A549 (cell line): ENCODE data around the gene PACS1. TPM values are rescaled to one million over a fixed set of nuclear protein-coding genes. Genes with fewer than 3 reads are reported as not detected.

ENCODE experiments used
- ATAC-seq, 2 experiments: fragments of 200-7000 bp in 1 of 2; fragments of >200 bp in 1 of 2; cut with Nextera tagmentation in 1 of 2; cut with Tn5 transposase in 1 of 2; 3 replicates each; pipeline versions ENCODE4 v1.8.0 to v1.9.1; 2018 to 2020; ENCODE audit warnings: mild to moderate bottlenecking in 1 of 2, moderate library complexity in 1 of 2
- CTCF ChIA-PET: fragments of 300-600 bp; sonication (Branson Sonifier 250); formaldehyde crosslinking; extraction: SDS; loops from one replicate; lab custom pipeline; 2021; ENCODE audit warnings: antibody characterized with exemption, inconsistent platforms; lab: Yijun Ruan, JAX
- POLR2A ChIA-PET: fragments of 350-600 bp; formaldehyde crosslinking; extraction: SDS; loops from one replicate; lab custom pipeline; 2021; ENCODE audit warnings: antibody characterized with exemption, inconsistent platforms; lab: Yijun Ruan, JAX
- DNase-seq, 2 experiments: peaks; one replicate each; pipeline versions ENCODE4 v3.0.0 to v3.0.0-alpha.2; 2011 to 2016; ENCODE audit warnings: low read depth in 1 of 2, low spot score in 1 of 2
- FAIRE-seq: peaks from 2 replicates; lab custom pipeline; 2011; peaks lifted over from hg19 to GRCh38; lab: Jason Lieb, UNC
- H3K27ac ChIP-seq, 2 experiments: fragments of >200 bp; sonication (Bioruptor Twin); formaldehyde crosslinking; 3 replicates each; pipeline ENCODE4 v1.5.1; 2016 to 2017
- H3K4me1 ChIP-seq: fragments of >200 bp; sonication (Bioruptor Twin); formaldehyde crosslinking; 3 replicates; pipeline ENCODE4 v1.6.1; 2016
- H3K4me2 ChIP-seq: fragments of >200 bp; sonication (Bioruptor Twin); formaldehyde crosslinking; 3 replicates; pipeline ENCODE4 v1.6.1; 2016
- H3K4me3 ChIP-seq: fragments of >200 bp; sonication (Bioruptor Twin); formaldehyde crosslinking; 3 replicates; pipeline ENCODE4 v1.5.1; 2016
- H3K9me3 ChIP-seq: fragments of >200 bp; sonication (Bioruptor Twin); formaldehyde crosslinking; 3 replicates; pipeline ENCODE4 v1.6.1; 2016
- BCL3 ChIP-seq: fragments of >200 bp; sonication (Bioruptor Twin); formaldehyde crosslinking; IDR thresholded peaks from 3 replicates; pipeline ENCODE4 v1.6.1; 2016
- CBX2 ChIP-seq: fragments of 200-600 bp; sonication (generic); IDR thresholded peaks from 2 replicates; pipeline ENCODE4 v1.6.1; 2016; ENCODE audit warnings: low read depth, mild to moderate bottlenecking, borderline replicate concordance
- EHMT2 ChIP-seq: fragments of 200-600 bp; sonication (generic); IDR thresholded peaks from 2 replicates; pipeline ENCODE4 v1.6.1; 2016; ENCODE audit warnings: antibody characterized with exemption, low read depth, mild to moderate bottlenecking, moderate library complexity
- EP300 ChIP-seq, 2 experiments: fragments of >200 bp; sonication (Bioruptor Twin); formaldehyde crosslinking; IDR thresholded peaks; 2 replicates in 1 of 2; 3 replicates in 1 of 2; pipeline ENCODE4 v1.6.1; 2016 to 2017
- FOSB ChIP-seq: fragments of 250-450 bp; sonication (Bioruptor Pico); IDR thresholded peaks from 2 replicates; pipeline ENCODE4 v1.5.0; 2020; ENCODE audit warnings: mild to moderate bottlenecking, moderate library complexity
- FOSL2 ChIP-seq, 2 experiments: fragments of 450-650 bp in 1 of 2; fragments of >200 bp in 1 of 2; sonication (Bioruptor Twin) in 1 of 2; formaldehyde crosslinking; IDR thresholded peaks; 2 replicates each; pipeline versions ENCODE4 v1.5.0 to v1.6.1; 2016 to 2020; ENCODE audit warnings: mild to moderate bottlenecking in 1 of 2, moderate library complexity in 1 of 2
- HDAC2 ChIP-seq: fragments of 200-600 bp; sonication (generic); IDR thresholded peaks from 2 replicates; pipeline ENCODE4 v1.6.1; 2016
- HES2 ChIP-seq: fragments of >200 bp; sonication (Bioruptor Twin); formaldehyde crosslinking; IDR thresholded peaks from 2 replicates; pipeline ENCODE4 v1.6.1; 2016
- HOXA7 ChIP-seq: fragments of 250-450 bp; sonication (Bioruptor Pico); IDR thresholded peaks from 2 replicates; pipeline ENCODE4 v1.5.0; 2020; ENCODE audit warnings: mild to moderate bottlenecking, moderate library complexity
- HOXB5 ChIP-seq: fragments of 250-450 bp; sonication (Bioruptor Pico); IDR thresholded peaks from 2 replicates; pipeline ENCODE4 v1.5.0; 2020; ENCODE audit warnings: mild to moderate bottlenecking, moderate library complexity
- JUNB ChIP-seq: fragments of >200 bp; sonication (Bioruptor Twin); formaldehyde crosslinking; IDR thresholded peaks from 2 replicates; pipeline ENCODE4 v1.6.1; 2016
- KDM1A ChIP-seq: fragments of 200-600 bp; sonication (generic); IDR thresholded peaks from 2 replicates; pipeline ENCODE4 v1.6.1; 2016; ENCODE audit warnings: low read depth, mild to moderate bottlenecking
- KDM5A ChIP-seq: fragments of 200-600 bp; sonication (generic); IDR thresholded peaks from 2 replicates; pipeline ENCODE4 v1.6.1; 2016; ENCODE audit warnings: antibody characterized with exemption, mild to moderate bottlenecking
- MYC ChIP-seq: IDR thresholded peaks from 2 replicates; pipeline ENCODE4 v1.6.1; 2012; ENCODE audit warnings: mild to moderate bottlenecking, inconsistent platforms, low read length, improper control_type of control experiment, borderline replicate concordance
- NFE2L2 ChIP-seq: fragments of 150-350 bp; conservative IDR thresholded peaks from 2 replicates; pipeline ENCODE4 v1.6.1; 2014; ENCODE audit warnings: low read length
- NR3C1 ChIP-seq: fragments of >200 bp; sonication (Bioruptor Twin); formaldehyde crosslinking; IDR thresholded peaks from 3 replicates; pipeline ENCODE4 v1.6.1; 2017
- PHF8 ChIP-seq: fragments of 200-600 bp; sonication (generic); IDR thresholded peaks from 2 replicates; pipeline ENCODE4 v1.6.1; 2016; ENCODE audit warnings: low read depth, mild to moderate bottlenecking, antibody characterized with exemption, moderate library complexity, borderline replicate concordance
- POLR2A ChIP-seq: IDR thresholded peaks from 2 replicates; pipeline ENCODE4 v1.6.1; 2012; ENCODE audit warnings: mild to moderate bottlenecking, low read length
- POLR2AphosphoS2 ChIP-seq: conservative IDR thresholded peaks from 2 replicates; pipeline ENCODE4 v1.6.1; 2012; ENCODE audit warnings: low read length, improper control_type of control experiment, inconsistent platforms
- RAD21 ChIP-seq, 2 experiments: fragments of >200 bp in 1 of 2; sonication (Bioruptor Twin) in 1 of 2; formaldehyde crosslinking in 1 of 2; IDR thresholded peaks in 1 of 2; conservative IDR thresholded peaks in 1 of 2; 2 replicates in 1 of 2; 3 replicates in 1 of 2; pipeline ENCODE4 v1.6.1; 2012 to 2018; ENCODE audit warnings: inconsistent platforms in 1 of 2
- RARB ChIP-seq: fragments of 250-450 bp; sonication (Bioruptor Pico); IDR thresholded peaks from 2 replicates; pipeline ENCODE4 v1.8.0; 2021; ENCODE audit warnings: mild to moderate bottlenecking, moderate library complexity
- RCOR1 ChIP-seq: fragments of 150-350 bp; IDR thresholded peaks from 2 replicates; pipeline ENCODE4 v1.6.1; 2014; ENCODE audit warnings: antibody characterized with exemption, low read length, low read depth
- RFX5 ChIP-seq: fragments of 450-650 bp; IDR thresholded peaks from 2 replicates; pipeline ENCODE4 v1.7.1; 2014; ENCODE audit warnings: antibody characterized with exemption, mild to moderate bottlenecking, moderate library complexity
- RNF2 ChIP-seq: fragments of 200-600 bp; sonication (generic); IDR thresholded peaks from 2 replicates; pipeline ENCODE4 v1.6.1; 2016; ENCODE audit warnings: low read depth, mild to moderate bottlenecking, antibody characterized with exemption, moderate library complexity, borderline replicate concordance
- TFCP2L1 ChIP-seq: fragments of 250-450 bp; sonication (Bioruptor Pico); IDR thresholded peaks from 2 replicates; pipeline ENCODE4 v1.5.0; 2021; ENCODE audit warnings: mild to moderate bottlenecking
- WGBS: methylation state at CpG from one replicate; pipeline ENCODE4 v1.1.6; 2017; ENCODE audit errors: missing lambda C conversion rate; 5-methylcytosine and 5-hydroxymethylcytosine counted together
- polyA plus RNA-seq, 4 experiments: library from polyadenylated mRNA; depleted of rRNA in 3 of 4; stranded (reverse); fragments of >200 nt; fragmentation: RNase III in 1 of 4; extraction: RNeasy Plus Mini Kit Qiagen cat#74134 plus additional on column Dnase treatment in 1 of 4; gene quantifications; 2 replicates in 3 of 4; 3 replicates in 1 of 4; pipeline ENCODE4 v1.2.3, GENCODE V29; 2011 to 2017
- TF ChIP-seq, protein P1 (sequence below): IDR thresholded peaks from 2 replicates; pipeline ENCODE4 v1.6.1; 2012
- TF ChIP-seq, protein P2 (sequence below): fragments of 450-650 bp; IDR thresholded peaks from 2 replicates; pipeline ENCODE4 v1.6.1; 2014; ENCODE audit warnings: antibody characterized with exemption
- TF ChIP-seq, protein P3 (sequence below): fragments of 150-350 bp; IDR thresholded peaks from 2 replicates; pipeline ENCODE4 v1.6.1; 2014; ENCODE audit warnings: low read depth, mild to moderate bottlenecking, low read length

PACS1 gene
- polyA plus RNA-seq, 2 of the 4 experiments (the other 2 are of a cell fraction) = 48.2 to 59.1 TPM

DNA sequence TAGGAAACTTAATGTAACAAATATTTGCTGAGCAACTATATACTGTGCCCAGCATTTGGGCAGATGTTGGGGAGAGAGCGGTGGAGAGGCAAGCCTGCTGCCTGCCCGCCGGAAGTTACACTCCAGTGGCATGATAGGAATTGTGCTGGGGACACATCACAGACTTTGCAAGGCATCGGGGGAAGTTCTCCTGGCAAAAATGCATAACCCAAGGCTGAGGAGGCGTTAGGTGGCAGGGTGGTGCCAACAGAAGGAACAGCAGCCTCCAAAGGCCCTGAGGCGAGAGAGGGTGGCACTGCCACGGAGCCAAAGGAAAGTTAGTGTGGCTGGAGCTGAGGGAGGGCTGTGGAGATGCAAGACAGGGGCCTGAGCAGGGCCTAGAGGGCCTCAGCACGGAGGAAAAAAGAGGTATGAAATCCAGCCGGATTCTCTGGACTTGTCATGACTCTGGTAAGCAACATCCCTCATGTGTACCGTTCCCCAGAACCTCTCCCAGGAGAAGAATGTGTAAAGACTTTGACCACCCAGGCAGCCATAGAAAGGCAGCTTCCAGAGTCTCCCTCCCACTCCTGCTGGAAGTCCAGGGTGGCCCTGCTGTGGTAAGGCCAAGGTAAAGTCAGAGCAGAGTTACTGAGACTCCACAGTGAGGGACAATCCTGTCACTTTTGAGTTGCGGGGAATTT is 122.2 kb downstream of the PACS1 start:
- no peak for TF ChIP-seq KDM5A
- no peak for TF ChIP-seq RFX5
- no peak for TF ChIP-seq HDAC2
- POLR2A ChIA-PET = no interaction called here
- FAIRE-seq (no peak), DNase-seq (no peak), ATAC-seq (peak in 1 of 2 experiments; percentile 33; a peak in 3 of 6 replicates)
- 85% methylated on average over 11 of the region's 11 CpGs for WGBS
- Histone ChIP-seq H3K4me3 (no peak overlapping the region), H3K9me3 (no peaks in the 10 kb centered on the region), H3K4me1 (peaks cover 56% of the 10 kb centered on the region), H3K4me2 (peak overlapping the region; percentile 27; the same call in 2 of the 3 replicates), H3K27ac (peak overlapping the region in 1 of 2 experiments; percentile 64; a peak in 4 of 6 replicates)
- CTCF ChIA-PET = interaction anchor here (0.6 to 4.5 kb wide), 3 partner anchors 8 to 70 kb away, joined by 3 to 23 read pairs (median 3); no protein-coding TSS in a partner anchor

GRCh38 chr11:66194391-66194790 is 124.3 kb downstream of the PACS1 start:
- WGBS = 91% methylated on average over 1 of the region's 1 CpG
- POLR2A ChIA-PET = no interaction called here
- Histone ChIP-seq H3K4me2 (no peak overlapping the region), H3K27ac (no peak overlapping the region), H3K4me3 (no peak overlapping the region), H3K4me1 (peaks cover 43% of the 10 kb centered on the region), H3K9me3 (peaks cover 2% of the 10 kb centered on the region; the same call in 1 of the 3 replicates)
- CTCF ChIA-PET = interaction anchor here (0.7 to 4.5 kb wide), 4 partner anchors 8 to 126 kb away, joined by 3 to 23 read pairs (median 4); no protein-coding TSS in a partner anchor
- DNase-seq (no peak), ATAC-seq (no peak), FAIRE-seq (no peak)
- TF ChIP-seq EHMT2 = no peak
- TF ChIP-seq HDAC2 = no peak
- TF ChIP-seq POLR2A = no peak
- TF ChIP-seq, protein P1, sequence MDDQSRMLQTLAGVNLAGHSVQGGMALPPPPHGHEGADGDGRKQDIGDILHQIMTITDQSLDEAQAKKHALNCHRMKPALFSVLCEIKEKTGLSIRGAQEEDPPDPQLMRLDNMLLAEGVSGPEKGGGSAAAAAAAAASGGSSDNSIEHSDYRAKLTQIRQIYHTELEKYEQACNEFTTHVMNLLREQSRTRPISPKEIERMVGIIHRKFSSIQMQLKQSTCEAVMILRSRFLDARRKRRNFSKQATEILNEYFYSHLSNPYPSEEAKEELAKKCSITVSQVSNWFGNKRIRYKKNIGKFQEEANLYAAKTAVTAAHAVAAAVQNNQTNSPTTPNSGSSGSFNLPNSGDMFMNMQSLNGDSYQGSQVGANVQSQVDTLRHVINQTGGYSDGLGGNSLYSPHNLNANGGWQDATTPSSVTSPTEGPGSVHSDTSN = no peak
- TF ChIP-seq POLR2AphosphoS2 = no peak
- TF ChIP-seq NR3C1 = no peak
- TF ChIP-seq PHF8 = no peak
- no peak for TF ChIP-seq CBX2
- no peak for TF ChIP-seq RFX5
- TF ChIP-seq NFE2L2 = no peak
- no peak for TF ChIP-seq HES2
- no peak for TF ChIP-seq RAD21 (conservative IDR thresholded peaks at IDR 0.05 in 1 of 2, IDR thresholded peaks at IDR 0.05 in 1 of 2)

DNA sequence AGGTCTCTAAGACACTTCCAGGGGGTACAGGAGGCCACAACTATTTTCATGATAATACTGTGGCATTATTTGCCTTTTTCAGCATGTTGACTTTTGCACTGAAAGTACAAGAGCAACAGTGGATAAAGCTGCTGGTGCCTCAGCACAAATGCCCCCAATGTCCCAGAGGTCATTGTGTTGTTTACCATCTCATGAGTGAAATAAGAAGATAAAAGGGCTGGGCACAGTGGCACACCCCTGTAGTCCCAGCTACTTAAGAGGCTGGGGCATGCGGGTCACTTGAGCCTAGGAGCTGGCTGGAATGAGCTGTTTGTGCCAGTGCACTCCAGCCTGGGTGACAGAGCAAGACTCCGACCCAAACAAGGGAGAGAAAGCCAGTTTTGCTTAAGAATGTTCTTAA is 125.8 kb downstream of the PACS1 start:
- peak in 1 of 2 experiments; percentile 63; a peak in 4 of 6 replicates for ATAC-seq
- POLR2A ChIA-PET = no interaction called here
- CTCF ChIA-PET = no interaction called here

More for the DNA sequence above, 125.8 kb downstream of the PACS1 start:
- no peak for DNase-seq
- H3K4me3 ChIP-seq = no peak overlapping the region
- WGBS = 68% methylated on average over 2 of the region's 2 CpGs
- peaks cover 15% of the 10 kb centered on the region for H3K9me3 ChIP-seq
- no peak overlapping the region; a peak in 1 of 6 replicates for H3K27ac ChIP-seq
- H3K4me1 ChIP-seq = peaks cover 35% of the 10 kb centered on the region
- no peak for TF ChIP-seq BCL3
- TF ChIP-seq TFCP2L1 = no peak
- no peak for TF ChIP-seq HOXA7 (CRISPR knock-in tag)
- no peak for TF ChIP-seq EP300 (IDR thresholded peaks at IDR 0.05)
- no peak for TF ChIP-seq MYC
- TF ChIP-seq FOSB = no peak
- no peak for TF ChIP-seq POLR2AphosphoS2
- TF ChIP-seq RARB (CRISPR knock-in tag) = no peak
- TF ChIP-seq CBX2 = no peak
- no peak for TF ChIP-seq JUNB
- no peak for TF ChIP-seq RCOR1
- no peak for TF ChIP-seq HOXB5 (CRISPR knock-in tag)
- TF ChIP-seq, protein P2, sequence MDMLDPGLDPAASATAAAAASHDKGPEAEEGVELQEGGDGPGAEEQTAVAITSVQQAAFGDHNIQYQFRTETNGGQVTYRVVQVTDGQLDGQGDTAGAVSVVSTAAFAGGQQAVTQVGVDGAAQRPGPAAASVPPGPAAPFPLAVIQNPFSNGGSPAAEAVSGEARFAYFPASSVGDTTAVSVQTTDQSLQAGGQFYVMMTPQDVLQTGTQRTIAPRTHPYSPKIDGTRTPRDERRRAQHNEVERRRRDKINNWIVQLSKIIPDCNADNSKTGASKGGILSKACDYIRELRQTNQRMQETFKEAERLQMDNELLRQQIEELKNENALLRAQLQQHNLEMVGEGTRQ = no peak
- TF ChIP-seq EHMT2 = no peak
- no peak for TF ChIP-seq FOSL2 (IDR thresholded peaks at IDR 0.05)
- TF ChIP-seq FOSL2 (CRISPR knock-in tag; IDR thresholded peaks at IDR 0.05) = no peak
- TF ChIP-seq, protein P3, sequence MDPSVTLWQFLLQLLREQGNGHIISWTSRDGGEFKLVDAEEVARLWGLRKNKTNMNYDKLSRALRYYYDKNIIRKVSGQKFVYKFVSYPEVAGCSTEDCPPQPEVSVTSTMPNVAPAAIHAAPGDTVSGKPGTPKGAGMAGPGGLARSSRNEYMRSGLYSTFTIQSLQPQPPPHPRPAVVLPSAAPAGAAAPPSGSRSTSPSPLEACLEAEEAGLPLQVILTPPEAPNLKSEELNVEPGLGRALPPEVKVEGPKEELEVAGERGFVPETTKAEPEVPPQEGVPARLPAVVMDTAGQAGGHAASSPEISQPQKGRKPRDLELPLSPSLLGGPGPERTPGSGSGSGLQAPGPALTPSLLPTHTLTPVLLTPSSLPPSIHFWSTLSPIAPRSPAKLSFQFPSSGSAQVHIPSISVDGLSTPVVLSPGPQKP = no peak
- TF ChIP-seq KDM1A = no peak
- TF ChIP-seq HES2 = no peak
- no peak for TF ChIP-seq RNF2
- peak overlapping the region; percentile 19; the same call in 2 of the 3 replicates for H3K4me2 ChIP-seq
- no peak for FAIRE-seq
